GM18526 (cell line): Measurements from ENCODE around the gene XG.

Experiments used
- POLR2A ChIP-seq: IDR thresholded peaks from 3 replicates; pipeline ENCODE4 v1.6.1; 2011; ENCODE audit not compliant: insufficient read length; ENCODE audit errors: extremely low read depth

The XG gene

DNA sequence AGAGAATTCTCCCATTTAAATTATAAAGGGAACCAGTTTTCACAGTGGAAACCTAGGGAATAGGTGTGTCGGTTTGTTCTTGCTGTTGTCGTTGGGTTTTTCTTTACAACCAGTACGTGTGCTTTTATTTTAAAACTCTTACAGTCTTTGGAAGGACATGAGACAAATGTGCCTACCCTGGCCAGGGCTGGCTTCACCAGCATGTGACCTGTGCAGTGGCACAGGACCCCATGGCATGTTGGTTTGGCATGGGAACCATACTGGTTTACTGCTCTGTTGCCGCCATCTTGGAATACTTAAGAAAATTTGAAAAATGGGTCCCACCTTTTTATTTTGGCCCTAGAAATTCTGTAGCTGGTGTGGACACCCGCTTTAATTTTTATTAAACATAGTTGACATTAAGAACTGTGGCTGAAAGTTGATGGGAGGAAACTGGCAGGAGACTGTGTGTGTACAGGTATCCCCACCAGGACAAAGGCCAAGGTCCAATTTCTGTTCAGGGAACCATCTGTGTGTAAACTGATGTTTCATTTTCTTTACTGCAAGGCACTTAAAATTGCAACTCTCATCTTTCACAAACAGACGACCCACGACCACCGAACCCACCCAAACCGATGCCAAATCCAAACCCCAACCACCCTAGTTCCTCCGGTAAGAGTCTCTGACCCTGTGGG is 31.9 kb upstream of the XG start:
- TF ChIP-seq POLR2A: no peak

DNA sequence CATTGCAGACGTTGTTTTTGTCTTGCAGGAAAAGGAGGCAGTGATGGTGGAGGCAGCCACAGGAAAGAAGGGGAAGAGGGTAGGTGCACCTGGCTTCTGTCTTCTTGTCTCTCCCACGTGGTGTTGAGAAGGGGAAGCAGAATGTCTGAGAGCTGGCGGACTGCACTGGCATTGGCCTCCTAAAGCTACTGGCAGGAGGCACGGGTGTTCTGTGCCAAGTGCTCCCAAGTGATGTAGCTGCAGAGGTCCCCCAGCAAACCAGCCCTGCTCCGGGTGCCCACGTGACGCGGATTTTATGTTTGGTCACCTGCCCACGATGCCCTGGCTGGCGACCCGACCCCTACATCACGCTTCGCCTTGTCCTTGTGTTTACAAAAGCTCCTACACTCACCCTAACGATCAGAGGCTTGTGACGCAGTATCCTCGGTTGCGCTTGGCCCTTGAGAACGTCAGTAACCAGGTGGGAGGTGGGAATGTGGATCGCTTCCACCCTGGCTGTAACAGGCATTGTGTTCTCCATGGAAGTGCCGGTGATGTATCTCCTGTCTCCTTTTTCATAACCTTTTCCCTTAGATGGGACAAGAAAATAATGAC is 28.5 kb upstream of the XG start:
- no peak for TF ChIP-seq POLR2A

DNA sequence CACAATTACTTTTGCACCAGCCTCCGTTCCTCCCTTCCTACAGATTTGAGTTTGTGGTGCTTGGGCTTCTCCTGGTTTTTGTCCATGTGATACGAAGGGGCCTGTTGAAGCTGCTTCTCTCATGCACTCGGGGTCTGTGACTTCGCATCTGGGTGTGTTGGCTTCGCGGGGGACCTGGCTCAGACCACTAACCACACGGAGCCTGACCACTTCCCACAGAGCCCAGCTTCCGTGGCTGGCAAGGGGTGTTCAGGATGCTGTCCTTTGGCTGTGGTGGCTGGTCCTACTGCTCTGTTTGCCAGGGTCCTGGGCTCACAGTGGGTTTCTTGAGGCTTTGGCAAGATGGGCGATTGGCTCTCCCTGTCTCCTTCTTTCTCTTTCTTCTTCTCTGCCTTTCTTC is 19.8 kb upstream of the XG start:
- no peak for TF ChIP-seq POLR2A

- no peak for TF ChIP-seq POLR2A
These were observed 19.2 kb upstream of the XG start for GRCh38 chrX:2732649-2733048.

DNA sequence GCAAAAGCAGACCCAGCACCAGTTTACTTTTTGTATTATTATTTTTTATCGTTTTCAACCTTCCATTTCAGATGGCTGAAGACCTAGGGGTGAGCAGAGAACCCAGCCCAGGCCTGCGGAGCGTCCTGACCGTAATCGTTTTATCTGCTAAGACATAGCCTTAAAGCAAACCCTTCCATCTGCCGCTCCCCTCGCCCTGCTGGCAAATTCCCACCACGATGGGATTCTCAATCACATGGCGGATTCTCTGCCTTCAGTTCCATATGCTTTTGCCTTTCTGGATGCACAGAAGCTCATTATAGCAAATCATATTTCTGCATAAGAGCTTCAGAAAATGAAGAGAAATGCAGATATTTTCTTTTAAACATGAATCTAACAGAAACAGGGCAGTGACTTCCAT is 18.6 kb upstream of the XG start:
- TF ChIP-seq POLR2A: no peak

GRCh38 chrX:2735270-2735669 is 16.6 kb upstream of the XG start:
- no peak for TF ChIP-seq POLR2A

DNA sequence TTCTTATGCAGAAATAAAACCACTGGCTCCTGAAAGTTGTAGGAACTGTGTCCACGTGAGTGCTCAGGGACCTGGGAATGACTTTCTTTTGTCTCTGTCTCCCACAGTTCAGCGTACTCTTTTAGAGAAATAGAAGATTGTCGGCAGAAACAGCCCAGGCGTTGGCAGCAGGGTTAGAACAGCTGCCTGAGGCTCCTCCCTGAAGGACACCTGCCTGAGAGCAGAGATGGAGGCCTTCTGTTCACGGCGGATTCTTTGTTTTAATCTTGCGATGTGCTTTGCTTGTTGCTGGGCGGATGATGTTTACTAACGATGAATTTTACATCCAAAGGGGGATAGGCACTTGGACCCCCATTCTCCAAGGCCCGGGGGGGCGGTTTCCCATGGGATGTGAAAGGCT is 11.2 kb upstream of the XG start:
- no peak for TF ChIP-seq POLR2A

GRCh38 chrX:2741386-2741785 is 10.5 kb upstream of the XG start:
- TF ChIP-seq POLR2A: no peak

DNA sequence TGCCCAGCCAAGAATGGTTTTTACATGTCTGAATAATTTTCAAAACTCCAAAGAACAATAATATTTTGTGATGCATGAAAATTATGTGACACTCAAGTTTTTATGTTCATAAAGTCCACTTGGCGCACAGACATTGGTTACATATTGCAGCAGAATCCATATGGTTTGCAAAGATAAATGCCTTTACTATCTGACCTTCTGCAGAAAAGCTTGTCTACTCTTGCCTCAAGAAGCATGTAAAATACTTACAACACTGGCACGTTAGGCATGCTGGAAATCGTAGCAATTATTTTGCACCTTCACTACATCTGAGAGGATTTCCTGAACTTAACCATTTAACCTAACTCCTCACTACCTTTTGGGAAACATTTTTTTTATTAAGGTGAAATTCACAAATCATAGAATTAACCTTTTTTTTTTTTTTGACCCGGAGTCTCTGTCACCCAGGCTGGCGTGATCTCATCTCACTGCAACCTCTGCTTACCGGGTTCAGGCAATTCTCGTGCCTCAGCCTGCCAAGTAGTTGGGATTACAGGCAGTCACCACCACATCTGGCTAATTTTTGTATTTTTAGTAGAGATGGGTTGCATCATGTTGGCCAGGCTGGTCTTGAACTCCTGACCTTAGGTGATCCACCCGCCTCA is 3.5 kb upstream of the XG start:
- no peak for TF ChIP-seq POLR2A

DNA sequence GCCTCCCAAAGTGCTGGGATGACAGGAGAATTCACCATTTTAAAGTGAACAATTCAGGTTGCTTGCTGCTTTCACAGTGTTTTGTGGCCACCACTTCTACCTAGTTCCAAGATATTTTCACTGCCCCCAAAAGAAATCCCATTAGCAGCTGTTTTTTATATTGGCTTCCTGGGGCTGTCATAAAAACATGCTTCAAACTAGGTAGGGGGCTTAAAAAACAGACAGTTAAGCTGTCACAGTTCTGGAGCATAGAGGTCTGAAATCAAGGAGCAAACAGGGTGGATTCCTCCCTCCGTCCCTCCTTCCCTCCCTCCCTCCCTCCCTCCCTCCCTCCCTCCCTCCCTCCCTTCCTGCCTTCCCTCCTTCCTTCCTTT is 3.0 kb upstream of the XG start:
- no peak for TF ChIP-seq POLR2A

GRCh38 chrX:2751291-2751690 is 549 bp upstream of the XG start:
- TF ChIP-seq POLR2A: no peak

GRCh38 chrX:2756548-2756947 is 4.7 kb downstream of the XG start:
- TF ChIP-seq POLR2A: no peak

GRCh38 chrX:2761246-2761645 is 9.4 kb downstream of the XG start:
- TF ChIP-seq POLR2A: no peak

DNA sequence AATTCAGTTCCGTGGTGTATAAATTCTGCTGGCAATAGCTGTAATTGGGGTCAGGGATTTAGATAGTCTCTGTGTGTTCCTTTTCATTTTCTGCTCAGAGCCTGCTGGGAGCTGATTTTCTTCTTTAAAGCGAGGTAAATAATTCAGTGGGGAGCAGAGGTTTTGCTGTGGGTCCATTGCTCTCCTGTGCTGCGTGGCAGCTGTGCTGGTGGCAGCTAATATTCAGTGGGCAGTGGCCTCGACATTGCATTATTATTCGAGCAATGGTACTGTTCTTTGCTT is 13.7 kb downstream of the XG start:
- TF ChIP-seq POLR2A: no peak

DNA sequence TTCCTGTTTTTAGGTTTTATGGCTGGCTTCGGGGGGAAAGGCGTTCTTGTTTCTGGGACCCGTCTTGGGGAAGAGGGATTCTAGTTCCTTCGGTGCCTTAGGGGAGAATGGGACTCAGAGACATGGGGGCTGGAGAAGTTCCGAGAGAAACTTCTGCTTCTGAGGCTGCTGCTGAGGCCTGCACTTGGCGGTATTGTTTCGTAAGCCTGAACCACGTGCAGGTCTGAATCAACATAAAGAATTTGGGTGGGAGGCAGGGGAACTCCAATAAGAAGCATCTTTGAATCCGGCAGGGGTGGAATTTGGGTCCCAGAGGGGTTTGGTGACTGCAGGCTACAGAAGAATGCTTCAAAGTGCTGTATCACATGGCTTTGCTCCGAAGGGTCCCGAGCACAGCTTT is 15.1 kb downstream of the XG start:
- no peak for TF ChIP-seq POLR2A

DNA sequence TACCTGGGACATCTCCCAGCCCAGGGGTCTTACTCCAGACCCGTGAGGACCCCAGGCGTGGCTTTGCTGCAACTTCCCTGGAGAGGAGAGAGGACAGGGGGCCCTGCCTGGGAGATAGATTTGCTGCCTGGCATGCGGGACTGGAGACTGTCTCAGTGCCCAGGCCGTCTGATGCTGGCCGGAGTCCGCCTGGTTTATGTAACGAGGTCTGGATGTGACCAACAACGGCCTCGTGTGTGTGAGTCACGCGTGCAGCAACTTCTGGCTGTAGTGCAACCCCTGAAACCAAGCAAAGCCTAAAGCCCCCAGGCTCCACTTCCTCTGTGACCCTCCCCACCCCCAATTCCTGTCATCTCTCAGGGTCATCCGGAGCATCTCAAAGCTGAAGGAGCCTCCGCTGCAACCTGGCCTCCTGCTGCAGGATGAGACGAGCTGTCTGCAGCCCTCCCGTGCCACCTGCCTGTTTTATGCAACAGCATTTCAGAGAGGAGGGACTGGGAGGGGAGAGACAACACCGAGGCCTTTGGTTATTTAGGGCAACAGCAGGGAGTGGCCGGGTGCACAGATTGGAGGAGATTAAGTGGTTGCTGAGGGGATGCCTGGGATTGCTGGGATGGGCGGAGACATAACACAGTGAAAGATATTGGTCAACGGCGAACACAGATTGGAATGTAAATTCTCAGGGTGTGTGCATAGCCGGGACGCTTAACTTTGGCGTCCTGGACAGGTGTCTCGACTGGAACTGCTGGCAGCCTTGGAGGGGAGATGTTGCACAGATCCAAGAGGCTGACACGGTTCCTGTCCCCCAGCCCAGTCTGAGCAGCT is 16.0 kb downstream of the XG start:
- no peak for TF ChIP-seq POLR2A
